Measurements from ENCODE around the gene GNPTAB.

GNPTAB gene

DNA sequence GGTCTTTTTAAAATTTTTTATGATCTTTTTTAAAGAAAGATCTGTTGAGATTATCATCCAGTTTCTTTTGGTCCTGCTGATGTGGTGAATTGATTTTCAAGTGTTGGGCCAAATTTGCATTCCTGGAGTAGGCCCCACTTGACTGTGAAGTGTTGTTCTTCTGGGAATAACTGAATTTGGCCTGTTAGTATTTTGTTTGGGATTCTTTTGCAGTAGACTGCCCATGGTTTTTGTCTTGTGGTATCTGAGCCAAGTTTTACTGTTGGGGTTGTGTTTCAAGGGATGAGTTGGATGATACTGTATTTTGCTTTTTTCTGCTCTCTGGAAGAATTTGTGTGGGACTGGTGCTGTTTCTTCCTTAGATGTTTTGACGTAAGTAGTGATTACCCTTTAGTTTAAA is 87.5 kb downstream of the GNPTAB start:
- TF ChIP-seq, protein P1, sequence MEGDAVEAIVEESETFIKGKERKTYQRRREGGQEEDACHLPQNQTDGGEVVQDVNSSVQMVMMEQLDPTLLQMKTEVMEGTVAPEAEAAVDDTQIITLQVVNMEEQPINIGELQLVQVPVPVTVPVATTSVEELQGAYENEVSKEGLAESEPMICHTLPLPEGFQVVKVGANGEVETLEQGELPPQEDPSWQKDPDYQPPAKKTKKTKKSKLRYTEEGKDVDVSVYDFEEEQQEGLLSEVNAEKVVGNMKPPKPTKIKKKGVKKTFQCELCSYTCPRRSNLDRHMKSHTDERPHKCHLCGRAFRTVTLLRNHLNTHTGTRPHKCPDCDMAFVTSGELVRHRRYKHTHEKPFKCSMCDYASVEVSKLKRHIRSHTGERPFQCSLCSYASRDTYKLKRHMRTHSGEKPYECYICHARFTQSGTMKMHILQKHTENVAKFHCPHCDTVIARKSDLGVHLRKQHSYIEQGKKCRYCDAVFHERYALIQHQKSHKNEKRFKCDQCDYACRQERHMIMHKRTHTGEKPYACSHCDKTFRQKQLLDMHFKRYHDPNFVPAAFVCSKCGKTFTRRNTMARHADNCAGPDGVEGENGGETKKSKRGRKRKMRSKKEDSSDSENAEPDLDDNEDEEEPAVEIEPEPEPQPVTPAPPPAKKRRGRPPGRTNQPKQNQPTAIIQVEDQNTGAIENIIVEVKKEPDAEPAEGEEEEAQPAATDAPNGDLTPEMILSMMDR (IDR thresholded peaks at IDR 0.05; ENCODE audit: borderline replicate concordance, extremely low read depth, low read length, poor library complexity, severe bottlenecking), result no peak
- no peak for TF ChIP-seq EZH2 (IDR thresholded peaks at IDR 0.05; ENCODE audit: borderline replicate concordance, low read depth, low read length, severe bottlenecking)
- Histone ChIP-seq H4K20me1 (ENCODE audit: insufficient read depth, low read length) (no peaks in the 10 kb centered on the region), H3K27me3 (ENCODE audit: insufficient read depth, low read length, poor library complexity) (no peaks in the 10 kb centered on the region), H3K36me3 (ENCODE audit: insufficient read depth, low read length) (peaks cover 42% of the 10 kb centered on the region), H3K9ac (ENCODE audit: low read depth, low read length) (no peak overlapping the region), H3K4me1 (ENCODE audit: insufficient read depth, low read length) (peaks cover 2% of the 10 kb centered on the region; the same call in 1 of the 2 replicates), H3K4me3 (ENCODE audit: low read depth in 1 of 2, low read length in 2 of 2) (no peak overlapping the region), H3K4me2 (ENCODE audit: insufficient read depth, low read length) (no peak overlapping the region), H2AFZ (ENCODE audit: low read depth, low read length) (no peak overlapping the region), H3K9me3 (ENCODE audit: insufficient read depth, low read length, severe bottlenecking) (no peaks in the 10 kb centered on the region), H3K27ac (ENCODE audit: low read length) (no peak overlapping the region), H3K79me2 (ENCODE audit: insufficient read depth, low read length) (no peaks in the 10 kb centered on the region)
- DNase-seq, result no peak
- no peak for ATAC-seq (ENCODE audit: insufficient read depth, low read depth)

GRCh38 chr12:101740980-101741379 is 89.8 kb downstream of the GNPTAB start:
- TF ChIP-seq, protein P1 (IDR thresholded peaks at IDR 0.05; ENCODE audit: borderline replicate concordance, extremely low read depth, low read length, poor library complexity, severe bottlenecking), result no peak
- no peak for TF ChIP-seq EZH2 (IDR thresholded peaks at IDR 0.05; ENCODE audit: borderline replicate concordance, low read depth, low read length, severe bottlenecking)
- Histone ChIP-seq H3K27ac (ENCODE audit: low read length) (no peak overlapping the region), H3K9me3 (ENCODE audit: insufficient read depth, low read length, severe bottlenecking) (no peaks in the 10 kb centered on the region), H3K27me3 (ENCODE audit: insufficient read depth, low read length, poor library complexity) (no peaks in the 10 kb centered on the region), H3K9ac (ENCODE audit: low read depth, low read length) (no peak overlapping the region), H3K36me3 (ENCODE audit: insufficient read depth, low read length) (peaks cover 19% of the 10 kb centered on the region), H3K4me1 (ENCODE audit: insufficient read depth, low read length) (peaks cover 2% of the 10 kb centered on the region; the same call in 1 of the 2 replicates), H3K79me2 (ENCODE audit: insufficient read depth, low read length) (no peaks in the 10 kb centered on the region), H3K4me2 (ENCODE audit: insufficient read depth, low read length) (no peak overlapping the region), H4K20me1 (ENCODE audit: insufficient read depth, low read length) (no peaks in the 10 kb centered on the region), H2AFZ (ENCODE audit: low read depth, low read length) (no peak overlapping the region), H3K4me3 (ENCODE audit: low read depth in 1 of 2, low read length in 2 of 2) (no peak overlapping the region)
- DNase-seq (no peak), ATAC-seq (ENCODE audit: insufficient read depth, low read depth) (no peak)

- peaks cover 2% of the 10 kb centered on the region; the same call in 1 of the 2 replicates for H3K4me1 ChIP-seq (ENCODE audit: insufficient read depth, low read length)
- DNase-seq (no peak), ATAC-seq (ENCODE audit: insufficient read depth, low read depth) (no peak)
- H3K4me2 ChIP-seq (ENCODE audit: insufficient read depth, low read length), result no peak overlapping the region
- peaks cover 17% of the 10 kb centered on the region for H3K36me3 ChIP-seq (ENCODE audit: insufficient read depth, low read length)
- no peaks in the 10 kb centered on the region for H3K9me3 ChIP-seq (ENCODE audit: insufficient read depth, low read length, severe bottlenecking)
- H4K20me1 ChIP-seq (ENCODE audit: insufficient read depth, low read length), result no peaks in the 10 kb centered on the region
- no peaks in the 10 kb centered on the region for H3K27me3 ChIP-seq (ENCODE audit: insufficient read depth, low read length, poor library complexity)
- H3K9ac ChIP-seq (ENCODE audit: low read depth, low read length), result no peak overlapping the region
- H2AFZ ChIP-seq (ENCODE audit: low read depth, low read length), result no peak overlapping the region
- H3K4me3 ChIP-seq (ENCODE audit: low read depth in 1 of 2, low read length in 2 of 2), result no peak overlapping the region
- no peak overlapping the region for H3K27ac ChIP-seq (ENCODE audit: low read length)
- no peaks in the 10 kb centered on the region for H3K79me2 ChIP-seq (ENCODE audit: insufficient read depth, low read length)
- TF ChIP-seq, protein P1 (IDR thresholded peaks at IDR 0.05; ENCODE audit: borderline replicate concordance, extremely low read depth, low read length, poor library complexity, severe bottlenecking), result no peak
- TF ChIP-seq EZH2 (IDR thresholded peaks at IDR 0.05; ENCODE audit: borderline replicate concordance, low read depth, low read length, severe bottlenecking), result no peak
Observed at GRCh38 chr12:101740566-101740965, 90.2 kb downstream of the GNPTAB start.
